Measurements from ENCODE around the gene SLC37A3. TPM values are rescaled to one million over a fixed set of nuclear protein-coding genes. Genes with fewer than 3 reads are reported as not detected.
A peak's percentile ranks its signal among the peaks of the same experiment; 100 is the strongest.

Gene SLC37A3
- total and polyA plus RNA-seq, 9 donors = 30.6 to 74.6 (median 39.4) TPM

Small RNA genes lying within 50 kb of the gene (small RNA-seq; reads per million reads assigned to genes)
- gene RNA5SP247 (not detected), gene RNA5SP248 (51.1 reads per million, percentile 89 among the genes with 10 or more reads in this experiment)

Other genes with a start within 250 kb of the SLC37A3 start
- 10 to 100 TPM in 1 of 7 donors, 1 to 10 TPM in 6; 4.8 to 13.2 (median 6.9) TPM for gene KDM7A, start 221.5 kb downstream of the SLC37A3 start, total RNA-seq
- gene KDM7A, start 221.5 kb downstream of the SLC37A3 start, polyA plus RNA-seq = 1 to 10 TPM; 3.8 to 6.8 TPM
- gene RAB19, start 5.5 kb upstream of the SLC37A3 start, total RNA-seq = 1 to 10 TPM in 2 of 7 donors, under 1 TPM in 2, not detected in 3; 0.26 to 3.1 (median 1.2) TPM
- not detected for gene RAB19, start 5.5 kb upstream of the SLC37A3 start, polyA plus RNA-seq
- 10 to 100 TPM; 42.0 to 91.0 (median 73.6) TPM for gene MKRN1, start 81.0 kb upstream of the SLC37A3 start, total RNA-seq
- 100 to 1,000 TPM in 1 of 2 donors, 10 to 100 TPM in 1; 60.3 to 124 TPM for gene MKRN1, start 81.0 kb upstream of the SLC37A3 start, polyA plus RNA-seq
- 10 to 100 TPM in 6 of 7 donors, 1 to 10 TPM in 1; 9.8 to 61.8 (median 36.1) TPM for gene DENND2A, start 242.3 kb upstream of the SLC37A3 start, total RNA-seq
- gene DENND2A, start 242.3 kb upstream of the SLC37A3 start, polyA plus RNA-seq = 10 to 100 TPM; 20.5 to 55.1 TPM

Data from ovary (tissue), 9 donors.